Prostate gland (tissue), 2 donors: ENCODE results near the gene XPO4. TPM values are rescaled to one million over a fixed set of nuclear protein-coding genes. Genes with fewer than 3 reads are reported as not detected.

Experiments
- DNase-seq: peaks from one replicate; pipeline ENCODE4 v3.0.0-alpha.2; 2019; ENCODE audit warnings: low spot score
- H3K27ac ChIP-seq, 2 donors: fragments of 200-600 bp; sonication (generic); 2 replicates each; pipeline ENCODE4 v1.5.1; 2017 to 2019
- H3K27me3 ChIP-seq: fragments of 200-600 bp; sonication (generic); replicated peaks from 2 replicates; pipeline ENCODE4 v1.5.1; 2019; ENCODE audit not compliant: insufficient read depth
- H3K36me3 ChIP-seq, 2 donors: fragments of 200-600 bp; sonication (generic); 1 replicate in 1 of 2; 2 replicates in 1 of 2; pipeline versions ENCODE4 v1.5.1 to v1.8.1; 2017 to 2019
- H3K4me1 ChIP-seq: fragments of 200-600 bp; sonication (generic); replicated peaks from 2 replicates; pipeline ENCODE4 v1.5.1; 2019
- H3K4me3 ChIP-seq, 2 donors: fragments of 200-600 bp; sonication (generic); 2 replicates each; pipeline ENCODE4 v1.5.1; 2017 to 2019
- H3K9me3 ChIP-seq: fragments of 200-600 bp; sonication (generic); 2 replicates; pipeline ENCODE4 v1.5.1; 2017
- CTCF ChIP-seq, 4 experiments: fragments of 200-600 bp in 2 of 4; fragments of 450-650 bp in 2 of 4; sonication (generic) in 2 of 4; IDR thresholded peaks; 1 replicate in 3 of 4; 2 replicates in 1 of 4; pipeline ENCODE4 v1.5.1; 2016 to 2019; ENCODE audit warnings: antibody characterized with exemption in 4 of 4, mild to moderate bottlenecking in 2 of 4, moderate library complexity in 2 of 4
- POLR2A ChIP-seq: fragments of 450-650 bp; IDR thresholded peaks from one replicate; pipeline ENCODE4 v1.6.1; 2016; ENCODE audit warnings: antibody characterized with exemption, mild to moderate bottlenecking
- POLR2AphosphoS5 ChIP-seq: sonication (generic); formaldehyde crosslinking; IDR thresholded peaks from one replicate; pipeline ENCODE4 v1.6.1; 2017; ENCODE audit warnings: antibody characterized with exemption
- WGBS: methylation state at CpG from one replicate; pipeline ENCODE4 v1.1.5; 2018; 5-methylcytosine and 5-hydroxymethylcytosine counted together
- intact Hi-C: fragments of 100-400 bp; cut with DNase I; formaldehyde crosslinking; loops from one replicate; pipeline ENCODE4 v1.14.2; 2022
- total RNA-seq, 2 donors: library from RNA; depleted of rRNA; stranded (reverse); fragments of >200 nt; gene quantifications; one replicate each; pipeline ENCODE4 v1.1.0, GENCODE V29; 2016

The XPO4 gene
- total RNA-seq, 2 donors from 2014 or later, result 13.3 to 21.0 TPM

DNA sequence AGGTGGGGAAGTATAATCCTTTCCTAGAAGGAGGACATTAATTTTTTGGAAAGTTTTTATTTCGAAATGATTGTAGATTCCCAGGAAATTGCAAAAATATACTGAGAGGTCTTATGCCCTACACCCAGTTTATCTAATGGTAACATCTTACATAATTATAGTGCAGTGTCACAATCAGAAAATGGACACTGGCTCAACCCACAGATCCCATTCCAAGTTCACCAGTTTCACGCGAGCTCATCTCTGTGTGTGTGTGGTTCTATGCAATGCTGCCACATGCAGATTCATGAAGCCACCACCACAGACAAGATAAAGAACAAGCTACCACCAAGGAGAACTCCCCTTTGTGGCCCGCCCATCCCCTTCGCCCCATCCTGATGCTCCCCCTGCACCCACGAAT, 174.7 kb downstream of the XPO4 start:
- TF ChIP-seq POLR2AphosphoS5, result no peak
- TF ChIP-seq POLR2A, result no peak
- TF ChIP-seq CTCF (IDR thresholded peaks at IDR 0.05), result no peak
- H3K9me3 ChIP-seq, result no peaks in the 10 kb centered on the region
- H3K36me3 ChIP-seq, result no peaks in the 10 kb centered on the region
- 94% methylated on average over 6 of the region's 6 CpGs for WGBS
- H3K4me1 ChIP-seq, result no peaks in the 10 kb centered on the region
- no peak overlapping the region for H3K4me3 ChIP-seq
- H3K27ac ChIP-seq, result no peak overlapping the region
- no peaks in the 10 kb centered on the region for H3K27me3 ChIP-seq
- no peak for DNase-seq
- intact Hi-C loops, result no loop called here

Other genes starting within 250 kb of the XPO4 start
- gene IL17D, start 199.0 kb downstream of the XPO4 start, total RNA-seq, result 1 to 10 TPM; 1.5 to 3.7 TPM
- 10 to 100 TPM; 11.4 to 31.6 TPM for gene EEF1AKMT1, start 128.8 kb downstream of the XPO4 start, total RNA-seq
- 10 to 100 TPM; 22.0 to 27.4 TPM for gene LATS2, start 158.8 kb upstream of the XPO4 start, total RNA-seq
- gene SAP18, start 237.4 kb upstream of the XPO4 start, total RNA-seq, result 10 to 100 TPM; 84.5 to 84.6 TPM